Measurements from ENCODE around the gene BLTP2. TPM values are rescaled to one million over a fixed set of nuclear protein-coding genes. Genes with fewer than 3 reads are reported as not detected.

BLTP2 gene
- total RNA-seq, 2 experiments from 2014 or later = 137 to 140 TPM

GRCh38 chr17:28618464-28618863 lies 26.5 kb downstream of the BLTP2 start:
- no peak for ATAC-seq
- Mint-ChIP-seq H3K27me3 (no peaks in the 10 kb centered on the region), H3K4me1 (ENCODE audit: low read depth) (no peaks in the 10 kb centered on the region), H3K4me3 (no peak overlapping the region), H3K9me3 (no peaks in the 10 kb centered on the region), H3K27ac (no peak overlapping the region), H3K36me3 (ENCODE audit: low read depth) (peaks cover 65% of the 10 kb centered on the region)
- CTCF ChIA-PET = interaction anchor here (0.9 to 1.2 kb wide), 2 partner anchors 26 to 28 kb away, joined by 4 to 5 read pairs; no protein-coding TSS in a partner anchor
- no peak for TF ChIP-seq CTCF (IDR thresholded peaks at IDR 0.05)
- intact Hi-C loops (cut with micrococcal nuclease) = no loop called here
- DNase-seq = no peak
- POLR2A ChIA-PET = interaction anchor here (0.6 to 1.3 kb wide), 5 partner anchors 8 to 523 kb away, joined by 3 to 4 read pairs (median 3); partner anchors contain the start of genes ALDOC and BLTP2

DNA sequence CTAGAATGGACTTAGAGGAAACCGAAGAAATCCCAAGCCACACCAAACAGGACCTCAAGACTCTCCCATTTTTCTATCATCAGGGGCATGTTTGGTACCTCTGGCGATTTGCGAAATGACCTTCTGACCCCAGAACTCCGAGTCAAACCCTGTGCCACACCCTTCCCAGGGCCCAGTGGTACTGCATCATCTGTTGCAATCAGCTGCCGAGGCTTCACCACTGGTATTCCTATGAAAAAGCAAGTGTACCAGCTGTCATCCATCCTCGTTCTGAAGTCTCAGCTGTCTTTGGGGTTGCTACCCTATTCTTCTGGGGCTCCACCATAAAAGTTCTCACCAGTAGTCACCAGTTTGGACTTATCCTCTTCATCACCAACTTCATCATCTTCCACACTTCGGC lies 28.7 kb downstream of the BLTP2 start:
- Mint-ChIP-seq H3K9me3 (no peaks in the 10 kb centered on the region), H3K36me3 (ENCODE audit: low read depth) (peaks cover 58% of the 10 kb centered on the region), H3K27ac (no peak overlapping the region), H3K4me3 (no peak overlapping the region), H3K4me1 (ENCODE audit: low read depth) (no peaks in the 10 kb centered on the region), H3K27me3 (no peaks in the 10 kb centered on the region)
- intact Hi-C loops (cut with micrococcal nuclease) = no loop called here
- POLR2A ChIA-PET = interaction anchor here (0.5 to 1.0 kb wide), 3 partner anchors 17 to 45 kb away, joined by 3 to 4 read pairs (median 3); partner anchors contain the start of genes PIGS and SPAG5
- TF ChIP-seq CTCF (IDR thresholded peaks at IDR 0.05) = no peak
- DNase-seq (no peak), ATAC-seq (no peak)
- CTCF ChIA-PET = interaction anchor here (1.1 kb wide), 1 partner anchor 30 kb away, joined by 3 read pairs; no protein-coding TSS in a partner anchor

GRCh38 chr17:28615260-28615940 lies 29.6 kb downstream of the BLTP2 start:
- H3K27me3 Mint-ChIP-seq = no peaks in the 10 kb centered on the region
- no peaks in the 10 kb centered on the region for H3K9me3 Mint-ChIP-seq
- intact Hi-C loops (cut with micrococcal nuclease) = no loop called here
- CTCF ChIA-PET = interaction anchor here (1.2 to 1.4 kb wide), 2 partner anchors 17 to 53 kb away, joined by 3 read pairs; no protein-coding TSS in a partner anchor
- DNase-seq = no peak
- H3K36me3 Mint-ChIP-seq (ENCODE audit: low read depth) = peaks cover 55% of the 10 kb centered on the region
- no peak overlapping the region for H3K27ac Mint-ChIP-seq
- no peak for ATAC-seq
- TF ChIP-seq CTCF (IDR thresholded peaks at IDR 0.05) = no peak
- H3K4me3 Mint-ChIP-seq = no peak overlapping the region
- no peaks in the 10 kb centered on the region for H3K4me1 Mint-ChIP-seq (ENCODE audit: low read depth)
- POLR2A ChIA-PET = interaction anchor here (1.1 to 1.2 kb wide), 2 partner anchors 16 to 35 kb away, joined by 3 read pairs; no protein-coding TSS in a partner anchor

DNA sequence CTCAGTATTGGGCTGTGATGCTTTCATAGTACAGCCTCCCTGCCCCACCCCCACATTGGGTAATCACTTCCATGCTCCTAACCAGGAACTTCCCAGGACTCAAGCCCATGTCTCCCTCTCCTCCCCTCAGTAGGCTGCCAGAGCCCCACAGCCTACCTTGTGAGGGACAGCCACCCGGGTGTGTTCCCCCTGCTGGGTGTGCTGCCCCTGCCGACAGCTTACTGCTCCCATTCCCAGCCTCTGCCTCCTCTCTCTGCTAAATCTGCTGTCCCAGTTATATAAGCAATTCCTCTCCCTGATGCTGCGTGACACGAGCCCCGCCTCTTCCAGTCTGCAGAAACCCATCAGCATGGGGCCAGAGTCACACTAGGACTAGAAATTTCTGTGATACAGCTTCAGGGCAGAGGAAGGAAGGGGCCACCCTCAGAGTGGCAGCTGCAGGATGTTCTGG lies 31.0 kb downstream of the BLTP2 start, which contains the start of gene RSKR:
RSKR (minus strand) TSS at position 255 of the 451 bp plus-strand sequence; CDS start at position 231, 24 bp downstream.
- ChIA-PET POLR2A (no interaction called here), CTCF (interaction anchor here (1.0 to 1.7 kb wide), 7 partner anchors 9 to 119 kb away, joined by 3 to 11 read pairs (median 4); partner anchors contain the start of gene PIGS)
- H3K36me3 Mint-ChIP-seq (ENCODE audit: low read depth) = peaks cover 51% of the 10 kb centered on the region
- no peak within 1 kb of the TSS for H3K27ac Mint-ChIP-seq
- ATAC-seq = no peak
- H3K4me3 Mint-ChIP-seq = no peak within 1 kb of the TSS
- DNase-seq = no peak
- intact Hi-C loops (cut with micrococcal nuclease) = loop anchor here (5.0 kb wide), 1 partner anchor 122 kb away; no protein-coding TSS in a partner anchor
- H3K4me1 Mint-ChIP-seq (ENCODE audit: low read depth) = no peaks in the 10 kb centered on the region
- no peak for TF ChIP-seq CTCF (IDR thresholded peaks at IDR 0.05)
- H3K27me3 Mint-ChIP-seq = no peaks in the 10 kb centered on the region
- H3K9me3 Mint-ChIP-seq = no peaks in the 10 kb centered on the region

All from activated CD8-positive, alpha-beta T cell treated with anti-CD3 and anti-CD28 coated beads for 36 hours (primary cell).